GM21825 (cell line): Measurements from ENCODE around the gene RFC3.
"Not testable (repeated sequence)": the region's sequence is repeated elsewhere in the genome, so short reads cannot be mapped to it uniquely, and the experiment has no call there.

ENCODE experiments used
- ATAC-seq: cut with Tn5 transposase; IDR thresholded peaks from one replicate; pipeline ENCODE4 v1.9.1; 2021; ENCODE audit warnings: mild to moderate bottlenecking, moderate library complexity; ENCODE audit not compliant: unreplicated experiment

RFC3 gene, protein sequence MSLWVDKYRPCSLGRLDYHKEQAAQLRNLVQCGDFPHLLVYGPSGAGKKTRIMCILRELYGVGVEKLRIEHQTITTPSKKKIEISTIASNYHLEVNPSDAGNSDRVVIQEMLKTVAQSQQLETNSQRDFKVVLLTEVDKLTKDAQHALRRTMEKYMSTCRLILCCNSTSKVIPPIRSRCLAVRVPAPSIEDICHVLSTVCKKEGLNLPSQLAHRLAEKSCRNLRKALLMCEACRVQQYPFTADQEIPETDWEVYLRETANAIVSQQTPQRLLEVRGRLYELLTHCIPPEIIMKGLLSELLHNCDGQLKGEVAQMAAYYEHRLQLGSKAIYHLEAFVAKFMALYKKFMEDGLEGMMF

DNA sequence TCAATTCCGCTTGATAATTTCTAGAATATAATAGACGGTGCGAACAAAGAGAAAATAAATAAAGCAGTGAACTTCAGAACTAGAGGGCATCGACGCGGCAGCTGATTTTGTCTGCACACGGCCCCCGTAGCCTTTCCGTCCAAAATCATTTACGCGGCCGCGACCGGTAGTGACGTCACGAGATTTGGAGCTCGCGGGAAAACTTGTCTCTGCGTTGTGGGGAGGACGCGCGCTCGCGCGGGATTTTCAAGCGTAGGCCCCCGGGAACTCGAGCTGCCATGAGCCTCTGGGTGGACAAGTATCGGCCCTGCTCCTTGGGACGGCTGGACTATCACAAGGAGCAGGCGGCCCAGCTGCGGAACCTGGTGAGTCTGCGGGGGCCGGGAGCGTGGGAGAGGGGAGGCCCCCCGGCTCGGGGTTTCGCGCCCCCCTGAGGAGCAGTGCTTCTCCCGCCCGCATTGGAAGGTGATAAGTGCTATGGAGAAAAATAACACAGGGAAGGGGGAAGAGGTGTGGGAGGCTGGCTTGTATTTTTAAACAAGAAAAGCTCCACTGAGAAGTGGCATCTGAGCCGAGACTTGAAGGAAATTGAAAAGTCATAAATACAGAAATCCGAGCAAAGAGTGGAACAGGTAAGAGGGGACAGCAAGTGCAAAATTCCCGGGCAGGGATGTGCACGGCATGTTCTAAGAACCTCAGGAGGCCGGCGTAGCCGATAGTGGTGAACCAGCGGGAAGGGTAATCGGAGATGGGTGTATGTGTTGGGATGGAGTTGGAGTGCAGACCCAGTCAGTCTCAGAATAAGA, at the start of gene RFC3:
Gene RFC3 (plus strand): TSS at position 249 of the 806 bp plus-strand sequence. CDS start 30 bp downstream, at position 279.
- peak; percentile 92 for ATAC-seq

GRCh38 chr13:33771296-33771695, 46.7 kb upstream of the RFC3 start:
- ATAC-seq, result no peak

GRCh38 chr13:33773790-33774462, 44.0 kb upstream of the RFC3 start:
- ATAC-seq, result no peak

- ATAC-seq, result no peak
These were observed 42.4 kb upstream of the RFC3 start for GRCh38 chr13:33775339-33776108.

GRCh38 chr13:33776239-33776881, 41.6 kb upstream of the RFC3 start:
- ATAC-seq, result no peak

DNA sequence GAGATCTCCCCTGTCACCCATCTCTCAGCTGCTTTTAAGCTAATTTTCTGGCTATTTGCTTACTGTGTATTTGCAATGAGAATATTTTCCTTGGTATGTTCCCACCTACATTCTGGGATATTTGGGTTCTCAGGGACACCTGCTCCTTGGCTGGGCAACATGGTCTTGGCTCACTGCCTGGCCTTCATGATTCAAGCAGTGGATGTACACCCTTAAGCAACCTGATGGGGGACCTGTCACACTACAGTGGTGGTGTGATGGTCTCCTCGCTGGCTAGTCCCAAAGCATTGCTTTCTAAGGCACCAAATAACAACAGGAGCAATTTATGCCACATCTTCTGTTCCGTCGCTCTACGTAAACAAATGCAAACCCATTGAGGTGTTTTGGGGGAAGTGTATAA, 35.3 kb upstream of the RFC3 start:
- ATAC-seq, result no peak

- ATAC-seq, result not testable (repeated sequence)
These were observed 34.7 kb upstream of the RFC3 start for GRCh38 chr13:33783212-33783611.

GRCh38 chr13:33784738-33785137, 33.2 kb upstream of the RFC3 start:
- ATAC-seq, result no peak

DNA sequence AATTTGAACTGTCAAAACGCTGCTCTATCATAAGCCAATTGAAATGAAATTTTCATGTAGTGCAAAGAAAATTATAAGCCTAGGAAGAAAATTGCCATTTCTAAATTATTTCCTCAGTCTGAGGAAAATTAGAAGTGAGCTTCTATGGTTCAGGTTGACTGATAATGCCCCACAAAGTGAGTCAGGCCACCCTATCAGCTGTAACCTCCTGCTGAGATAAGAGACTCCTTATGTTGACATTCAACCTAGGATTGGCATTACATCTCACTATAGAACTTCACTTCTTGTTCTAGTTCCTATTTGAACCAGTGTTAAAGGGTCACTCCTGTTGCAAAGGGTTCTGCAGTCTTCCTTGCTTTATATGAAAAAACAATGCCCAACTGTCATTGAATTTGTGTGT, 32.6 kb upstream of the RFC3 start:
- ATAC-seq, result no peak

GRCh38 chr13:33787051-33787591, 30.8 kb upstream of the RFC3 start:
- ATAC-seq, result peak; percentile 55

DNA sequence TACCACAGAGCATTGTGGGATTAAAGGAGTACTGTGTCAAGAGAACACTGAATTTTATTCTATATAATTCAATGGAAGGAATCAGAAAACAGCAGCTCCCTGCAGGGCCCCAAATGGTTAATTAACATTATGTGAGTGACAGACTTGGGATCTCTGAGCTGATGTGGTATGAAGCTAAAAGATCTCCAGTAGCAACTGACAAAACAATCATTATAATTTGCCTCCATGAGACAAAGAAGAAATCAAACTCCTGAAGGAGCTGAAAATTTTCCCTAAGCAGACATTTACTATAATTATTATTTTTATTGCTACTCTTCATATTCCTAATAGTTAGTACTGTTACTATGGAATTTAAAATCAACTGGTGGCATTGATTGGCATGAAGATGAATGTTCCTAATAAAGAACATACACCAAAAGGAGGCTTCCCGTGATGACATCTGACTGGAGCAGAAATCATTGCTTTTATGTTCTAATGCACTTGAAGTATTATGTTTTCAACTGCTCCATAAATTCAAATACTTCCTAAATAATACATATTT, 28.8 kb upstream of the RFC3 start:
- ATAC-seq, result no peak

DNA sequence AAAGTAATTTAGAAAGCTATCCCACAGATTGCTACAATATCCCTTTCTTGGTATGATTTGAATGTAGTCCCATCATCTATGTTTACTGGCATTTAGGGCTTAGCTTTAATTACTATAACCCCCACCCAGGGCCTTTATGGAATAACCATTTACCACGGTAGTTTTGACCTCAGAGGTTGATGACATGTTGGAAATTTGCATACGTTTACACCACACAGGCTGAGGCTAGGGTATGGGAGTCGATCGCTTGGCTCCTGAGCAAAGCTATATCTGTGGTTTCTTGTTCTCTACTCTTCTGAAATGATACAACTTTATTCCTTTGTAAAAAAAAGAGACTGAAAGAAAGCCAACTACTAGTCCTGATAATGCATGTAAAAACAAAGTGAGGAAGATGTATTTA, 28.2 kb upstream of the RFC3 start:
- ATAC-seq, result no peak

DNA sequence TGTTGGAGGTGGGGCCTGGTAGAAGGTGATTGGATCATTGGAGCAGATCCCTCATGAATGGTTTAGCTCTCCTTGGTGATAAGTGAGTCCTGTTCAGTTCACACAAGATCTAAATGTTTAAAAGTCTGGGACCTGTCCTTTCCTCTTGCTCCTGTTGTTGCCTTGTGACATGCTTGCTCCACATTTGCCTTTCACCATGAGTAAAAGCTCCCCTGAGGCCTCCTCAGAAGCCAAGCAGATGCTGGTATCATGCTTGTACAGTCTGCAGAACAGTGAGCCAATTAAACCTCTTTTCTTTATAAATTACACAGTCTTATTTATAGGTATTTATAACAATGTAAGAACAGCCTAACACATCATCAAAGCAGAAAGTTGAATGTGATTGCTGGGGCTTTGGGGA, 24.2 kb upstream of the RFC3 start:
- ATAC-seq, result no peak

- no peak for ATAC-seq
These were observed 23.4 kb upstream of the RFC3 start for GRCh38 chr13:33794576-33794975.

GRCh38 chr13:33796095-33796494, 21.9 kb upstream of the RFC3 start:
- no peak for ATAC-seq

DNA sequence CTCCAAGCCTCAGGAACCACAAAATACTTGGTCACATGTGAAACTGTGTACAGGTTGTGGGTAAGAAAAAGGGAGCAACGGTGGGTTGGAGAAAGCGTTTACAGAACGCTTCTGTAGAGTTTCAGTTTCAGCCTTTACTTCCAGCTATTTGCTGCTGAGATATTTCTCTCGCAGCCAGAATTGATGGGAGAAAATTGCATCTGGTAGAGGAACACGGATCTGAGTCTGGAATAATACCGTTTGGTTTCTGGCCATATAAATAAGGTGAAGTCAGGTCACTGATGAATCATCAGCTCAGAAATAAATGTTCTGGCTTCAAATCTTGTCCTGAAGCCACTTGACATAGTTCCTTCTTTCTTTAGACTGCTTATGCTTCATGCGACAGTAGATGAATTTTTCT, 20.3 kb upstream of the RFC3 start:
- no peak for ATAC-seq

GRCh38 chr13:33798023-33798422, 19.9 kb upstream of the RFC3 start:
- ATAC-seq, result no peak

- no peak for ATAC-seq
These were observed 17.9 kb upstream of the RFC3 start for GRCh38 chr13:33799950-33800592.

DNA sequence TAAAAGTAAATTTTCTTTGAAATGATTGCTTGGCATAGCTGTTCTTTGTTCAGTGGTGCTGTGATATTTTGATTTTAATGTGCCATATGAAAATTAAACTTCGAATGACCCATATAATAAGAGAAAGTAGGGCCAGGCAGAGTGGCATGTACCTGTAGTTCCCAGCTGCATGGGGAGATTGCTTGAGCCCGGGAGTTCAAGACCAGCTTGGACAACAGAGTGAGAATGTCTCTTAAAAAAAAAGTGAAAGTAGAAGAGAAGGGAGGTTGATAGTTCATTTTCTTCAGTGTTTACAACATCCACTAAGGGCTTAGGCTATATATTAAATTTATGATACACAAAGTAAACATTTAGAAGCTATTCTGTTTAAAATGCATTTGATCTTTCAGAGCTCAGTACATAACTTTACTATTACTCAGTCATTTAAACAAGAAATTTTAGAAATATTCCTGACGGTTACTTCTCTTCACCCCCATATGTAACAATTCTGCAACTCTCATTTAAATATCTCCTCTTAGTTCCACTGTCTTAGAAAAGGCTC, 17.2 kb upstream of the RFC3 start:
- no peak for ATAC-seq
